Measurements from ENCODE around the gene GRIN3B.

- TF ChIP-seq E2F6 (IDR thresholded peaks at IDR 0.05; ENCODE audit: borderline replicate concordance, low read depth): no peak
- no peak for TF ChIP-seq HDAC2 (IDR thresholded peaks at IDR 0.05)
Measured at GRCh38 chr19:1000591-1001537, 645 bp downstream of the GRIN3B start.

Data from A549 (cell line).